HepG2 (cell line): ENCODE data around the gene MBTPS1. TPM values are rescaled to one million over a fixed set of nuclear protein-coding genes. Genes with fewer than 3 reads are reported as not detected.

Experiments used
- ATAC-seq: fragments of 200-7000 bp; cut with Tn5 transposase; 3 replicates; pipeline ENCODE4 v1.9.1; 2020; ENCODE audit warnings: mild to moderate bottlenecking, moderate library complexity
- BruUV-seq: library from RNA; stranded (reverse); fragments of 400-500 nt; replicated peaks from 2 replicates; lab custom pipeline; 2021; lab: Mats Ljungman, UMichigan
- CTCF ChIA-PET: fragments of 300-600 bp; formaldehyde crosslinking; extraction: SDS; loops from one replicate; lab custom pipeline; 2021; ENCODE audit warnings: low total read pairs, inconsistent platforms, low intra/inter-chr PET ratio; lab: Yijun Ruan, JAX
- POLR2A ChIA-PET: fragments of 350-600 bp; sonication (Branson Sonifier 250); formaldehyde crosslinking; loops from one replicate; lab custom pipeline; 2020; ENCODE audit warnings: antibody characterized with exemption, inconsistent platforms; lab: Yijun Ruan, JAX
- DNase-seq: peaks from one replicate; pipeline ENCODE4 v3.0.0-alpha.2; 2015; ENCODE audit warnings: low spot score
- FAIRE-seq: peaks from 3 replicates; lab custom pipeline; 2011; peaks lifted over from hg19 to GRCh38; lab: Jason Lieb, UNC
- H2AFZ ChIP-seq: one replicate; pipeline ENCODE4 v1.6.1; 2011; ENCODE audit warnings: low read length, inconsistent platforms
- H3K27ac ChIP-seq: fragments of 300-600 bp; 3 replicates; pipeline ENCODE4 v1.8.0; 2011; ENCODE audit warnings: mixed run types, mild to moderate bottlenecking, mixed read lengths, low read length, inconsistent platforms; ENCODE audit not compliant: insufficient read depth; ENCODE audit errors: extremely low read length
- H3K27me3 ChIP-seq, 2 experiments: fragments of 200-600 bp in 1 of 2; 2 replicates in 1 of 2; 3 replicates in 1 of 2; pipeline versions ENCODE4 v1.6.0 to v1.8.0; 2011; ENCODE audit warnings: low read length in 2 of 2, mild to moderate bottlenecking in 2 of 2, moderate library complexity in 2 of 2, inconsistent platforms in 1 of 2; ENCODE audit not compliant: insufficient read depth in 2 of 2, control insufficient read depth in 1 of 2
- H3K36me3 ChIP-seq, 2 experiments: fragments of 200-600 bp in 1 of 2; replicated peaks in 1 of 2; 2 replicates in 1 of 2; 3 replicates in 1 of 2; pipeline versions ENCODE4 v1.5.1 to v1.8.0; 2011; ENCODE audit warnings: low read length in 2 of 2, inconsistent platforms in 1 of 2; ENCODE audit not compliant: insufficient read depth in 2 of 2, control insufficient read depth in 1 of 2
- H3K4me1 ChIP-seq: 2 replicates; pipeline ENCODE4 v1.5.1; 2012; ENCODE audit warnings: low read length, inconsistent platforms; ENCODE audit not compliant: insufficient read depth
- H3K4me2 ChIP-seq: 2 replicates; pipeline ENCODE4 v1.6.0; 2011; ENCODE audit warnings: low read depth, low read length, inconsistent platforms
- H3K4me3 ChIP-seq, 3 experiments: fragments of 200-600 bp in 1 of 3; sonication (generic), shearing (Covaris generic) in 1 of 3; replicated peaks in 1 of 3; 2 replicates each; pipeline ENCODE4 v1.5.1; 2011 to 2016; ENCODE audit warnings: low read length in 3 of 3, inconsistent platforms in 2 of 3, low read depth in 2 of 3, mild to moderate bottlenecking in 2 of 3, control low read depth in 1 of 3, mixed read lengths in 1 of 3; ENCODE audit not compliant: insufficient read depth in 1 of 3
- H3K79me2 ChIP-seq: one replicate; pipeline ENCODE4 v1.6.1; 2011; ENCODE audit warnings: low read length, inconsistent platforms; ENCODE audit not compliant: insufficient read depth
- H3K9ac ChIP-seq: 2 replicates; pipeline ENCODE4 v1.6.0; 2011; ENCODE audit warnings: mild to moderate bottlenecking, low read depth, low read length, inconsistent platforms; ENCODE audit not compliant: insufficient read depth
- H3K9me3 ChIP-seq: 2 replicates; pipeline ENCODE4 v1.5.1; 2012; ENCODE audit warnings: mild to moderate bottlenecking, low read length
- H4K20me1 ChIP-seq: 2 replicates; pipeline ENCODE4 v1.6.0; 2011; ENCODE audit warnings: inconsistent platforms, mild to moderate bottlenecking, low read length, moderate library complexity; ENCODE audit not compliant: insufficient read depth
- ETV6 ChIP-seq: sonication (generic); formaldehyde crosslinking; conservative IDR thresholded peaks from 2 replicates; pipeline ENCODE4 v1.4.0; 2020; ENCODE audit warnings: missing genetic modification reagents
- NFE2L2 ChIP-seq: fragments of 150-350 bp; IDR thresholded peaks from 2 replicates; pipeline ENCODE4 v1.6.1; 2014; ENCODE audit warnings: low read length
- PCBP1 ChIP-seq: fragments of 200-400 bp; formaldehyde crosslinking; IDR thresholded peaks from 2 replicates; pipeline ENCODE4 v1.6.1; 2017; ENCODE audit warnings: mild to moderate bottlenecking, low read depth, low read length, borderline replicate concordance
- PCBP2 ChIP-seq: fragments of 200-400 bp; formaldehyde crosslinking; optimal IDR thresholded peaks from 2 replicates; pipeline ENCODE3; 2018; ENCODE audit warnings: low read length, low read depth; ENCODE audit not compliant: poor library complexity, severe bottlenecking
- RBAK ChIP-seq: sonication (generic); formaldehyde crosslinking; IDR thresholded peaks from 2 replicates; pipeline ENCODE4 v1.5.1; 2020; ENCODE audit warnings: mild to moderate bottlenecking, missing genetic modification reagents
- YEATS4 ChIP-seq: sonication (generic); formaldehyde crosslinking; IDR thresholded peaks from 2 replicates; pipeline ENCODE4 v1.4.0; 2020; ENCODE audit warnings: missing genetic modification reagents, borderline replicate concordance
- YY1 ChIP-seq: IDR thresholded peaks from 2 replicates; pipeline ENCODE4 v1.6.1; 2011; ENCODE audit warnings: low read length, low read depth, moderate library complexity, mild to moderate bottlenecking; ENCODE audit not compliant: insufficient read depth, insufficient replicate concordance
- ZNF326 ChIP-seq: sonication (generic); formaldehyde crosslinking; IDR thresholded peaks from 2 replicates; pipeline ENCODE4 v1.4.0; 2020; ENCODE audit warnings: missing genetic modification reagents, borderline replicate concordance
- ZNF44 ChIP-seq: sonication (generic); formaldehyde crosslinking; IDR thresholded peaks from 2 replicates; pipeline ENCODE4 v1.5.1; 2020; ENCODE audit warnings: mild to moderate bottlenecking, missing genetic modification reagents
- ZNF563 ChIP-seq: sonication (generic); formaldehyde crosslinking; IDR thresholded peaks from 2 replicates; pipeline ENCODE4 v1.8.0; 2022; ENCODE audit warnings: mild to moderate bottlenecking, moderate library complexity, missing genetic modification reagents
- WGBS: methylation state at CpG from one replicate; pipeline ENCODE4 v1.1.6; 2017; ENCODE audit warnings: low lambda C conversion rate; 5-methylcytosine and 5-hydroxymethylcytosine counted together
- in situ Hi-C: cut with HindIII; loops from 2 replicates; pipeline ENCODE4 v1.10.0; 2017; ENCODE audit warnings: low pct_unique_long_range_greater_than_20kb; ENCODE audit not compliant: extremely low pct_ligation_motif_present
- intact Hi-C: fragments of 100-400 bp; cut with micrococcal nuclease; formaldehyde crosslinking; loops from one replicate; pipeline ENCODE4 v1.10.0; 2022; ENCODE audit not compliant: unreplicated experiment
- polyA plus RNA-seq, 8 experiments: library from polyadenylated mRNA; depleted of rRNA in 3 of 8; stranded (reverse) in 7 of 8; unstranded in 1 of 8; fragments of >200 nt; fragmentation: Illumina TruSeq in 4 of 8; extraction: Trizol in 4 of 8; gene quantifications; 2 replicates each; pipeline versions ENCODE4 v1.2.1 to v1.2.3, GENCODE V29; 2011 to 2016; ENCODE audit warnings: low read depth in 4 of 8, missing spikeins in 1 of 8, mixed read lengths in 1 of 8; ENCODE audit not compliant: insufficient read depth in 1 of 8
- total RNA-seq, 5 experiments: library from RNA; depleted of rRNA; stranded (reverse); fragments of >200 nt; fragmentation: Illumina TruSeq; extraction: Trizol; gene quantifications; 2 replicates each; pipeline ENCODE4 v1.2.3, GENCODE V29; 2016; ENCODE audit warnings: low read depth in 1 of 5
- TF ChIP-seq, protein P1 (sequence below): sonication (generic); formaldehyde crosslinking; conservative IDR thresholded peaks from 2 replicates; pipeline ENCODE4 v1.8.0; 2022; ENCODE audit warnings: mild to moderate bottlenecking, moderate library complexity, missing genetic modification reagents

Gene MBTPS1
- total and polyA plus RNA-seq, 2 of the 13 experiments (the other 11 are each of a cell fraction or from before 2014, with no cell fraction given) = 56.7 to 91.3 TPM

DNA sequence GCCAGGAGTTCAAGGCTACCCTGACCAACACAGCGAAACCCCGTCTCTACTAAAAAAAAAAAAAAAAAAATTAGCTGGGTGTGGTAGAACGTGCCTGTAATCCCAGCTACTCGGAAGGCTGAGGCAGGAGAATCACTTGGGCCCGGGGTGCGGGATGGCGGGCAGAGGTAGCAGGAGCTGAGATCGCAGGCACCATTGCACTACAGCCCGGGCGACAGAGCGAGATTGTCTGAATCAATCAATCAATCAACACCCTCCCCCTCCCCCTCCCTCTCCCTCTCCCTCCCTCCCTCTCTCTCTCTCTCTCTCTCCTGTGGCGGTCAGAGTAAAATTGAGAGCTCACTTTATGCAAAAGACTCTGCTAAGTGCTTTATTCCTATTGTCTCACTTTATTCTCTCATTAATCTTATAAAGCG, 27.1 kb upstream of the MBTPS1 start (continued):
- TF ChIP-seq, protein P1, sequence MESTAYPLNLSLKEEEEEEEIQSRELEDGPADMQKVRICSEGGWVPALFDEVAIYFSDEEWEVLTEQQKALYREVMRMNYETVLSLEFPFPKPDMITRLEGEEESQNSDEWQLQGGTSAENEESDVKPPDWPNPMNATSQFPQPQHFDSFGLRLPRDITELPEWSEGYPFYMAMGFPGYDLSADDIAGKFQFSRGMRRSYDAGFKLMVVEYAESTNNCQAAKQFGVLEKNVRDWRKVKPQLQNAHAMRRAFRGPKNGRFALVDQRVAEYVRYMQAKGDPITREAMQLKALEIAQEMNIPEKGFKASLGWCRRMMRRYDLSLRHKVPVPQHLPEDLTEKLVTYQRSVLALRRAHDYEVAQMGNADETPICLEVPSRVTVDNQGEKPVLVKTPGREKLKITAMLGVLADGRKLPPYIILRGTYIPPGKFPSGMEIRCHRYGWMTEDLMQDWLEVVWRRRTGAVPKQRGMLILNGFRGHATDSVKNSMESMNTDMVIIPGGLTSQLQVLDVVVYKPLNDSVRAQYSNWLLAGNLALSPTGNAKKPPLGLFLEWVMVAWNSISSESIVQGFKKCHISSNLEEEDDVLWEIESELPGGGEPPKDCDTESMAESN (CRISPR knock-in tag) = 0 out of 2 replicates have a peak, but pooled peaks have one; percentile 1
- TF ChIP-seq PCBP1 (0 out of 2 replicates have a peak, but pooled peaks have one; percentile 54), PCBP2 (peak; percentile 58)

DNA sequence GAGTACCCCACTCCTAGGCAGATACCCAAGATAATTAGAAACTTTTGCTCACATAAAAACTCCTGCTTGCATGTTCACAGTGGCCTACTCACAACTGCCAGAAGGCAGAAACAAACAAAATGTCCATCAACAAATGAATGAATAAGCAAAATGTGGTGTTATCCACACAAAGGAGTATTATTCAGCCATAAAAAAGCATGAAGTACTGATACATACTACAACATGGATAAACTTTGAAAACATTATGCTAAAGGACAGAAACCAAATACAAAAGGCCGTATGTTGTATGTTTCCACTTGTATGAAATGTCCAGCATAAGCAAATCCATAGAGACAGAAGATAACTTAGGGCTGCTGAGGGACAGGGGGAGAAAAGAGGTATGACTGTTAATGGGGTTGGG, 26.3 kb upstream of the MBTPS1 start:
- Histone ChIP-seq H3K36me3 (no peaks in the 10 kb centered on the region), H3K79me2 (peaks cover 43% of the 10 kb centered on the region), H3K4me1 (peaks cover 59% of the 10 kb centered on the region), H3K9ac (no peak overlapping the region), H3K27ac (no peak overlapping the region), H3K27me3 (peaks cover 2 to 10% of the 10 kb centered on the region in 2 experiments), H4K20me1 (peaks cover 3% of the 10 kb centered on the region; the same call in 1 of the 2 replicates), H3K4me3 (no peak overlapping the region), H3K4me2 (no peak overlapping the region; the same call in 1 of the 2 replicates), H2AFZ (no peak overlapping the region), H3K9me3 (no peaks in the 10 kb centered on the region)
- POLR2A ChIA-PET = interaction anchor here (1.0 to 8.6 kb wide), 2 partner anchors 25 to 26 kb away, joined by 7 to 142 read pairs; partner anchors contain the start of gene MBTPS1
- ATAC-seq = no peak
- CTCF ChIA-PET = interaction anchor here (3.4 kb wide), 1 partner anchor 58 kb away, joined by 29 read pairs; no protein-coding TSS in a partner anchor
- BruUV-seq = no TSS peak
- TF ChIP-seq ZNF563 (CRISPR knock-in tag) (no peak), RBAK (CRISPR knock-in tag) (no peak), NFE2L2 (no peak), ZNF44 (CRISPR knock-in tag) (no peak), ETV6 (no peak), YEATS4 (CRISPR knock-in tag) (no peak), YY1 (no peak), ZNF326 (no peak)
- 87% methylated on average over 1 of the region's 1 CpG for WGBS
- no peak for DNase-seq
- in situ Hi-C loops = no loop called here
- FAIRE-seq = no peak
- intact Hi-C loops = loop anchor here (1.0 kb wide), 1 partner anchor 44 kb away; the partner anchor contains the start of gene TAF1C
